ENCODE data around the gene CTNS.
A peak's percentile ranks its signal among the peaks of the same experiment; 100 is the strongest.

Gene CTNS

DNA sequence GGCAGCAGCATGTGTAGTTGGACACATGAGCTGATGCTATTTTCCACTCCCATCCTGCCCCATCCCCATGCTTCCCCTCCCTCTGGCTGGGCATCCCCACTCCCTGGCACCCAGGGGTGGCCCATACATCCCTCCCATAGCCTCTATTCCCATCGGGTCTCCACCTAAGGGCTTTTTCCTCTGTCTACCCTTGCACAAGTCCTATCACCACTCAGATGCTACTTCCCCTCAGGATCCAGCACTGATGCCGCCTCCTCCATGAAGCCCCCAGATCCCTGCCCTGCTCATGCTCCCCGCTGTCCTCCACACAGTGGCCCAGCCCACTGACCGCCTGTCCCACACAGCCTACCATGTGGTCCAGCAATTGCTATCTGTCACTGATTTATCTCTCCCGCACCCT is 43.2 kb upstream of the CTNS start:
- Histone ChIP-seq H3K9me3 (no peaks in the 10 kb centered on the region), H3K36me3 (no peaks in the 10 kb centered on the region), H3K4me3 (ENCODE audit: low read depth, low read length) (no peak overlapping the region), H3K4me1 (0 out of 2 replicates have a peak, but pooled peaks cover 2% of the 10 kb centered on the region), H3K27me3 (no peaks in the 10 kb centered on the region)
- no peak for DNase-seq
- TF ChIP-seq CTCF (IDR thresholded peaks at IDR 0.05; ENCODE audit: low read depth, low read length), result no peak

GRCh38 chr17:3594051-3594800 is 42.3 kb upstream of the CTNS start:
- Histone ChIP-seq H3K36me3 (no peaks in the 10 kb centered on the region), H3K4me3 (ENCODE audit: low read depth, low read length) (no peak overlapping the region), H3K9me3 (no peaks in the 10 kb centered on the region), H3K27me3 (no peaks in the 10 kb centered on the region), H3K4me1 (0 out of 2 replicates have a peak, but pooled peaks cover 2% of the 10 kb centered on the region)
- DNase-seq, result peak; percentile 39
- no peak for TF ChIP-seq CTCF (IDR thresholded peaks at IDR 0.05; ENCODE audit: low read depth, low read length)

DNA sequence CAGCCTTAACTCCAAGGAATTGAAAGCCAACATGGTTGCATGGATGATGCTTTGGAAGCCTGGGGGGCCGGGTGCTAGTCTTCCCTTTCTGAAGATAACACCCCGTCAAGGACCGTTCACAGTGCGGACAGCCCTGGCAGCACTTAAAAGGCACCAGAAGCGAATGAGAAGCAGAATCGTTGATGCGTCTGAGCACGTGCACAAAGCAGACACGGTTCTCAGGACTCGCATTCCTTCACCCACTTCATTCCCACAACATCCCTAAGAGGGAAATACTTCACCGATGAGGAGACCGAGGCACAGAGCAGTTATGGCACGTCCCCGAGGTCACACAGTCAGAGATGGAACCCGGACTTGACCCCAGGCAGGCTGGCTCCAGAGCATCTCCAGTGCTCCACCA is 41.6 kb upstream of the CTNS start:
- Histone ChIP-seq H3K9me3 (no peaks in the 10 kb centered on the region), H3K36me3 (no peaks in the 10 kb centered on the region), H3K4me1 (0 out of 2 replicates have a peak, but pooled peaks cover 2% of the 10 kb centered on the region), H3K4me3 (ENCODE audit: low read depth, low read length) (no peak overlapping the region), H3K27me3 (no peaks in the 10 kb centered on the region)
- no peak for DNase-seq
- TF ChIP-seq CTCF (IDR thresholded peaks at IDR 0.05; ENCODE audit: low read depth, low read length), result no peak

DNA sequence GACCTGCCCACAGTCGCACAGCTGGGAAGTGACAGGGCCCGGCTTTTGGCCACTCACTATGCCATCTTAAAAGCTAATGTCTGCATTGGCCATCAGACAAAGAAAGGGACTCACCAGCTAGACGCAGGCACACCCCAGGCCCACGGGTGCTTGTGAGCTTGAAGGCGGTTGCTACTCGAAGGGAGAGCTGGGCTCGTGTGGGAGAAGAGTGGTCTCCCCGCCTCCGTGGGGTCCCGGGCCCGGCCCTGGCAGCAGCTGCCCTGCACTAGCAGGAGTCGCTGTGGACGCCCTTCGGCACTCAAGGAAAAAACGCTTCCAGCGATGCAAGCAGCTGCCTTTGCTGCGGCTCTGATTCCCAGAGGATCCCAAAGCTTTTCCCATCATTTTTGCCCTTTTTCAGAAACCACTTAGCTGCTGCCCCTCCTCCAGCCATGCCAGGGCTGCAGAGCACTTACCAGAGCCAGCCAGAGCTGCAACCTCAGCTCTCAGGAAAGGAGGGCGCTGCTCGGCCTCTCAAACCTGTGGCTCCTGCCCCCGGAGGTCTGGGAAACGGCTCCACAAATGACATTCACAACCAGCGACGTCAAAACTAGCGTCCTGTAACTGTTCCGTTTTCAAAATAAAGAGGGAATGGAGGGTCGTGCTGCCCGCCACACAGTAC is 39.6 kb upstream of the CTNS start:
- DNase-seq, result no peak
- H3K4me3 ChIP-seq (ENCODE audit: low read depth, low read length), result no peak overlapping the region
- no peak for TF ChIP-seq CTCF (IDR thresholded peaks at IDR 0.05; ENCODE audit: low read depth, low read length)
- 0 out of 2 replicates have a peak, but pooled peaks cover 2% of the 10 kb centered on the region for H3K4me1 ChIP-seq
- no peaks in the 10 kb centered on the region for H3K36me3 ChIP-seq
- no peaks in the 10 kb centered on the region for H3K9me3 ChIP-seq
- no peaks in the 10 kb centered on the region for H3K27me3 ChIP-seq

DNA sequence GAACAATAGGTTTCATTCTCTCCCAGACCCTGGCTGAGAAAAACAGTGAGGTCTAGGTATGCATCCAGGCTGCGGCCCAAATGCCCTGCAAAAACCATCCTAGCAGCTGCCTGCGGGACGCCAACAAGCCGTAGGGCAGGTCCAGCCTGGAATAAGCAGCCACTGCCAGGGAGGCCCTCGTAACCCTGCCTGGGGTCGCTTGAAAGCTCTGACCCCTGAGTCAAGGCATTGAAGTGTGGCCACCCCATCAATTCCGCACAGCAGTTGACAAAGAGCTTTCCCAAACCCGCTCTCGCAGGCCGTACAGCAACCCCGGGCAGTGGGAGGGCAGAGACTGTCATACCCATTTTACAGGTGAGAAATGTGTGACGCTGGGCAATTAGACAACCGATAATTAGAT is 38.5 kb upstream of the CTNS start:
- no peaks in the 10 kb centered on the region for H3K36me3 ChIP-seq
- 0 out of 2 replicates have a peak, but pooled peaks cover 2% of the 10 kb centered on the region for H3K4me1 ChIP-seq
- DNase-seq, result no peak
- H3K9me3 ChIP-seq, result no peaks in the 10 kb centered on the region
- H3K27me3 ChIP-seq, result no peaks in the 10 kb centered on the region
- H3K4me3 ChIP-seq (ENCODE audit: low read depth, low read length), result no peak overlapping the region
- no peak for TF ChIP-seq CTCF (IDR thresholded peaks at IDR 0.05; ENCODE audit: low read depth, low read length)

All from BE2C (cell line).